Chondrocyte (in vitro differentiated cells): ENCODE data around the gene IGFBPL1. TPM values are rescaled to one million over a fixed set of nuclear protein-coding genes. Genes with fewer than 3 reads are reported as not detected.

Experiments
- DNase-seq: peaks from one replicate; pipeline ENCODE4 v3.0.0; 2021; ENCODE audit warnings: mixed read lengths, low spot score
- H3K27ac Mint-ChIP-seq: one replicate; pipeline ENCODE4 v1.8.0; 2021; ENCODE audit warnings: mild to moderate bottlenecking, moderate library complexity, mixed read lengths; ENCODE audit not compliant: unreplicated experiment
- H3K27me3 Mint-ChIP-seq: 2 replicates; pipeline ENCODE4 v1.8.0; 2021; ENCODE audit warnings: low read depth, mixed read lengths
- H3K36me3 Mint-ChIP-seq: 2 replicates; pipeline ENCODE4 v1.8.0; 2021; ENCODE audit warnings: low read depth, mixed read lengths
- H3K4me1 Mint-ChIP-seq: 2 replicates; pipeline ENCODE4 v1.8.0; 2021; ENCODE audit warnings: low read depth, mild to moderate bottlenecking, mixed read lengths
- H3K4me3 Mint-ChIP-seq: one replicate; pipeline ENCODE4 v1.8.0; 2021; ENCODE audit warnings: mild to moderate bottlenecking, moderate library complexity, mixed read lengths; ENCODE audit not compliant: unreplicated experiment
- H3K9me3 Mint-ChIP-seq: 2 replicates; pipeline ENCODE4 v1.8.0; 2021; ENCODE audit warnings: low read depth, mixed read lengths
- CTCF ChIP-seq: fragments of 200-600 bp; sonication (generic); IDR thresholded peaks from 2 replicates; pipeline ENCODE4 v1.5.0; 2021; ENCODE audit warnings: antibody characterized with exemption, mild to moderate bottlenecking, moderate library complexity
- total RNA-seq: library from RNA; stranded (reverse); gene quantifications from 3 replicates; pipeline ENCODE4 v1.2.1, GENCODE V29; 2021

IGFBPL1 gene
- total RNA-seq, 1 donor from 2014 or later, result 2.8 TPM

GRCh38 chr9:38375572-38375963, 48.7 kb downstream of the IGFBPL1 start:
- Mint-ChIP-seq H3K4me1 (peaks cover 22% of the 10 kb centered on the region), H3K4me3 (no peak overlapping the region), H3K36me3 (no peaks in the 10 kb centered on the region), H3K9me3 (no peaks in the 10 kb centered on the region), H3K27ac (no peak overlapping the region), H3K27me3 (peaks cover 2% of the 10 kb centered on the region)
- no peak for TF ChIP-seq CTCF
- DNase-seq, result no peak

- Mint-ChIP-seq H3K9me3 (no peaks in the 10 kb centered on the region), H3K27ac (no peak overlapping the region), H3K4me1 (peaks cover 21% of the 10 kb centered on the region), H3K4me3 (no peak overlapping the region), H3K36me3 (no peaks in the 10 kb centered on the region), H3K27me3 (peaks cover 2% of the 10 kb centered on the region)
- no peak for DNase-seq
- no peak for TF ChIP-seq CTCF
Measured at GRCh38 chr9:38374847-38375571, 49.2 kb downstream of the IGFBPL1 start.

GRCh38 chr9:38373679-38374078, 50.6 kb downstream of the IGFBPL1 start:
- no peak overlapping the region for H3K4me3 Mint-ChIP-seq
- H3K36me3 Mint-ChIP-seq, result no peaks in the 10 kb centered on the region
- H3K4me1 Mint-ChIP-seq, result peaks cover 15% of the 10 kb centered on the region
- no peak for DNase-seq
- no peak overlapping the region for H3K27ac Mint-ChIP-seq
- H3K27me3 Mint-ChIP-seq, result peaks cover 2% of the 10 kb centered on the region
- H3K9me3 Mint-ChIP-seq, result no peaks in the 10 kb centered on the region
- no peak for TF ChIP-seq CTCF

- Mint-ChIP-seq H3K9me3 (no peaks in the 10 kb centered on the region), H3K27ac (no peak overlapping the region), H3K27me3 (peaks cover 2% of the 10 kb centered on the region), H3K4me3 (no peak overlapping the region), H3K4me1 (peaks cover 12% of the 10 kb centered on the region), H3K36me3 (no peaks in the 10 kb centered on the region)
- DNase-seq, result no peak
- TF ChIP-seq CTCF, result no peak
Measured at GRCh38 chr9:38372762-38373619, 51.3 kb downstream of the IGFBPL1 start.

- Mint-ChIP-seq H3K36me3 (no peaks in the 10 kb centered on the region), H3K4me3 (no peak overlapping the region), H3K27me3 (peaks cover 2% of the 10 kb centered on the region), H3K27ac (no peak overlapping the region), H3K4me1 (peaks cover 5% of the 10 kb centered on the region), H3K9me3 (no peaks in the 10 kb centered on the region)
- DNase-seq, result no peak
- TF ChIP-seq CTCF, result peak; percentile 54
Measured at GRCh38 chr9:38371495-38371894, 52.8 kb downstream of the IGFBPL1 start.
